CD14-positive monocyte (primary cell): ENCODE results near the gene ADIG. TPM values are rescaled to one million over a fixed set of nuclear protein-coding genes. Genes with fewer than 3 reads are reported as not detected.

Experiments
- DNase-seq, 3 donors: peaks; one replicate each; pipeline ENCODE4 v3.0.0-alpha.2; 2011 to 2022
- H2AFZ ChIP-seq: 2 replicates; pipeline ENCODE4 v1.6.0; 2012; ENCODE audit warnings: mild to moderate bottlenecking, low read depth, low read length, inconsistent platforms; ENCODE audit not compliant: insufficient read depth, poor library complexity, severe bottlenecking
- H3K27ac ChIP-seq, 2 donors: 1 replicate in 1 of 2; 2 replicates in 1 of 2; pipeline ENCODE4 v1.5.1; 2012 to 2013; ENCODE audit warnings: low read length in 2 of 2, control low read depth in 1 of 2, inconsistent platforms in 1 of 2, low read depth in 1 of 2, mild to moderate bottlenecking in 1 of 2
- H3K27me3 ChIP-seq, 2 donors: one replicate each; pipeline versions ENCODE4 v1.6.0 to v1.6.1; 2011 to 2013; ENCODE audit warnings: low read length in 2 of 2; ENCODE audit not compliant: control insufficient read depth in 2 of 2, insufficient read depth in 2 of 2
- H3K36me3 ChIP-seq, 2 donors: replicated peaks in 1 of 2; 1 replicate in 1 of 2; 2 replicates in 1 of 2; pipeline versions ENCODE4 v1.5.1 to v1.6.1; 2012 to 2013; ENCODE audit warnings: low read length in 2 of 2, control low read depth in 1 of 2, inconsistent platforms in 1 of 2, mild to moderate bottlenecking in 1 of 2; ENCODE audit not compliant: insufficient read depth in 2 of 2, control insufficient read depth in 1 of 2
- H3K4me1 ChIP-seq, 2 donors: 1 replicate in 1 of 2; 2 replicates in 1 of 2; pipeline versions ENCODE4 v1.5.1 to v1.6.1; 2012 to 2013; ENCODE audit warnings: low read length in 2 of 2, control low read depth in 1 of 2, inconsistent platforms in 1 of 2, mild to moderate bottlenecking in 1 of 2, moderate library complexity in 1 of 2; ENCODE audit not compliant: insufficient read depth in 2 of 2, control insufficient read depth in 1 of 2
- H3K4me2 ChIP-seq: replicated peaks from 2 replicates; pipeline ENCODE3; 2012; ENCODE audit warnings: low read length, moderate library complexity, mild to moderate bottlenecking; ENCODE audit not compliant: poor library complexity, severe bottlenecking; ENCODE audit errors: extremely low read depth
- H3K4me3 ChIP-seq, 3 experiments: fragments of 200-600 bp in 1 of 3; sonication (generic) in 1 of 3; replicated peaks in 1 of 3; 1 replicate in 2 of 3; 2 replicates in 1 of 3; pipeline ENCODE4 v1.5.1; 2011 to 2013; ENCODE audit warnings: low read length in 3 of 3, mild to moderate bottlenecking in 3 of 3, control low read depth in 2 of 3, low read depth in 2 of 3, inconsistent platforms in 1 of 3, moderate library complexity in 1 of 3
- H3K79me2 ChIP-seq: 2 replicates; pipeline ENCODE4 v1.6.0; 2012; ENCODE audit warnings: mild to moderate bottlenecking, control low read depth, inconsistent platforms, low read length, moderate library complexity; ENCODE audit not compliant: insufficient read depth
- H3K9ac ChIP-seq: 2 replicates; pipeline ENCODE4 v1.6.0; 2017; ENCODE audit warnings: low read length, mild to moderate bottlenecking; ENCODE audit not compliant: insufficient read depth, poor library complexity, severe bottlenecking
- H3K9me3 ChIP-seq, 2 donors: replicated peaks in 1 of 2; 1 replicate in 1 of 2; 2 replicates in 1 of 2; pipeline versions ENCODE4 v1.5.1 to v1.6.1; 2012 to 2013; ENCODE audit warnings: low read length in 2 of 2, control low read depth in 1 of 2; ENCODE audit not compliant: control insufficient read depth in 1 of 2, insufficient read depth in 1 of 2
- H4K20me1 ChIP-seq: 2 replicates; pipeline ENCODE4 v1.6.0; 2012; ENCODE audit warnings: mild to moderate bottlenecking, low read length, control low read depth, moderate library complexity; ENCODE audit not compliant: insufficient read depth
- H3K27ac Mint-ChIP-seq, 7 donors: one replicate each; pipeline ENCODE4 v1.8.0; 2020; ENCODE audit warnings: mild to moderate bottlenecking in 7 of 7, mixed read lengths in 7 of 7, moderate library complexity in 6 of 7, inconsistent platforms in 2 of 7
- H3K27me3 Mint-ChIP-seq, 3 donors: one replicate each; pipeline ENCODE4 v1.8.0; 2021 to 2022; ENCODE audit warnings: low read depth in 3 of 3, mild to moderate bottlenecking in 3 of 3, mixed read lengths in 3 of 3, moderate library complexity in 3 of 3, inconsistent platforms in 1 of 3
- H3K36me3 Mint-ChIP-seq, 2 donors: one replicate each; pipeline ENCODE4 v1.8.0; 2020; ENCODE audit warnings: mixed read lengths in 2 of 2, inconsistent platforms in 1 of 2, mild to moderate bottlenecking in 1 of 2
- H3K4me1 Mint-ChIP-seq: one replicate; pipeline ENCODE4 v1.8.0; 2020; ENCODE audit warnings: mild to moderate bottlenecking, mixed read lengths
- H3K4me3 Mint-ChIP-seq, 2 donors: one replicate each; pipeline ENCODE4 v1.8.0; 2020; ENCODE audit warnings: mild to moderate bottlenecking in 2 of 2, mixed read lengths in 2 of 2, moderate library complexity in 1 of 2
- H3K9me3 Mint-ChIP-seq, 7 donors: one replicate each; pipeline ENCODE4 v1.8.0; 2020 to 2022; ENCODE audit warnings: mixed read lengths in 7 of 7, mild to moderate bottlenecking in 6 of 7, moderate library complexity in 6 of 7, inconsistent platforms in 2 of 7
- CTCF ChIP-seq: fragments of 200-600 bp; IDR thresholded peaks from one replicate; pipeline ENCODE4 v1.8.0; 2022; ENCODE audit warnings: antibody characterized with exemption, mild to moderate bottlenecking
- WGBS: methylation state at CpG from one replicate; pipeline ENCODE4 v1.1.5; 2013; ENCODE audit warnings: missing lambda C conversion rate; ENCODE audit not compliant: insufficient coverage; 5-methylcytosine and 5-hydroxymethylcytosine counted together
- intact Hi-C, 2 donors: fragments of 100-400 bp; cut with micrococcal nuclease; formaldehyde crosslinking; loops; one replicate each; pipeline versions ENCODE4 v1.15.0 to v1.15.1; 2023
- polyA plus RNA-seq, 3 donors: library from polyadenylated mRNA; depleted of rRNA in 1 of 3; unstranded in 2 of 3; stranded (reverse) in 1 of 3; fragments of 300-500 nt in 2 of 3; fragments of >200 nt in 1 of 3; fragmentation: Illumina TruSeq in 2 of 3; gene quantifications; 1 replicate in 2 of 3; 2 replicates in 1 of 3; pipeline ENCODE4 v1.2.3, GENCODE V29; 2012 to 2021

Gene ADIG
- polyA plus RNA-seq, 3 donors = not detected

GRCh38 chr20:38551056-38551626, 29.9 kb upstream of the ADIG start:
- H2AFZ ChIP-seq = no peak overlapping the region
- H3K9me3 Mint-ChIP-seq = no peaks in the 10 kb centered on the region
- H3K4me1 ChIP-seq = no peaks in the 10 kb centered on the region
- H3K27me3 ChIP-seq = no peaks in the 10 kb centered on the region
- no peak overlapping the region for H3K9ac ChIP-seq
- H3K27ac ChIP-seq = no peak overlapping the region
- peaks cover 82 to 99% of the 10 kb centered on the region in 2 donors for H3K36me3 ChIP-seq
- 92% methylated on average over 6 of the region's 7 CpGs for WGBS
- H3K4me3 ChIP-seq = no peak overlapping the region
- no peak for DNase-seq
- no peaks in the 10 kb centered on the region for H4K20me1 ChIP-seq
- no peaks in the 10 kb centered on the region for H3K4me1 Mint-ChIP-seq
- H3K4me2 ChIP-seq = no peak overlapping the region
- peaks cover 39 to 47% of the 10 kb centered on the region in 2 donors for H3K36me3 Mint-ChIP-seq
- H3K27ac Mint-ChIP-seq = no peak overlapping the region
- no peaks in the 10 kb centered on the region for H3K79me2 ChIP-seq
- no peak for TF ChIP-seq CTCF
- no peaks in the 10 kb centered on the region for H3K9me3 ChIP-seq
- H3K4me3 Mint-ChIP-seq = no peak overlapping the region
- intact Hi-C loops = no loop called here
- no peaks in the 10 kb centered on the region for H3K27me3 Mint-ChIP-seq

- no peak overlapping the region for H3K27ac Mint-ChIP-seq
Observed at GRCh38 chr20:38554986-38555385, 26.0 kb upstream of the ADIG start.

More at GRCh38 chr20:38554986-38555385, 26.0 kb upstream of the ADIG start:
- Histone ChIP-seq H3K9me3 (no peaks in the 10 kb centered on the region), H3K4me2 (no peak overlapping the region), H3K79me2 (no peaks in the 10 kb centered on the region), H3K4me1 (no peaks in the 10 kb centered on the region), H3K9ac (no peak overlapping the region), H2AFZ (no peak overlapping the region), H4K20me1 (no peaks in the 10 kb centered on the region), H3K27me3 (no peaks in the 10 kb centered on the region), H3K4me3 (no peak overlapping the region), H3K36me3 (peaks cover 83 to 100% of the 10 kb centered on the region in 2 donors), H3K27ac (no peak overlapping the region)
- DNase-seq = no peak
- Mint-ChIP-seq H3K27me3 (no peaks in the 10 kb centered on the region), H3K9me3 (no peaks in the 10 kb centered on the region), H3K4me1 (no peaks in the 10 kb centered on the region), H3K36me3 (peaks cover 44 to 48% of the 10 kb centered on the region in 2 donors), H3K4me3 (no peak overlapping the region)
- intact Hi-C loops = no loop called here
- WGBS = no CpG with 5 or more reads among the region's 2 CpGs
- TF ChIP-seq CTCF = no peak
